ENCODE measurements around the gene ALKAL2.
A peak's percentile ranks its signal among the peaks of the same experiment; 100 is the strongest.

ALKAL2 gene

GRCh38 chr2:270861-271260 is 17.0 kb downstream of the ALKAL2 start:
- no peak for DNase-seq (ENCODE audit: low spot score)

GRCh38 chr2:269356-270030 is 18.4 kb downstream of the ALKAL2 start:
- no peak for DNase-seq (ENCODE audit: low spot score)

- no peak for DNase-seq (ENCODE audit: low spot score)
Measured at GRCh38 chr2:268323-268722, 19.6 kb downstream of the ALKAL2 start.

GRCh38 chr2:264493-265468 is 23.1 kb downstream of the ALKAL2 start, which contains the start of gene ACP1:
Gene ACP1 (plus strand): TSS chr2:264947. CDS start chr2:264965, 18 bp downstream.
- peak; percentile 97 for DNase-seq (ENCODE audit: low spot score)

GRCh38 chr2:263774-264492 is 24.0 kb downstream of the ALKAL2 start, which contains the start of gene SH3YL1:
Gene SH3YL1 (minus strand): TSS chr2:264032. CDS start chr2:263984, 48 bp downstream.
- DNase-seq (ENCODE audit: low spot score): peak; percentile 62

GRCh38 chr2:263022-263738 is 24.7 kb downstream of the ALKAL2 start:
- DNase-seq (ENCODE audit: low spot score): no peak

- no peak for DNase-seq (ENCODE audit: low spot score)
Measured at GRCh38 chr2:262117-262516, 25.8 kb downstream of the ALKAL2 start.

- no peak for DNase-seq (ENCODE audit: low spot score)
Measured at GRCh38 chr2:260507-261161, 27.3 kb downstream of the ALKAL2 start.

- no peak for DNase-seq (ENCODE audit: low spot score)
Measured at GRCh38 chr2:259789-260331, 28.0 kb downstream of the ALKAL2 start.

- DNase-seq (ENCODE audit: low spot score): no peak
Measured at GRCh38 chr2:258933-259332, 29.0 kb downstream of the ALKAL2 start.

GRCh38 chr2:257842-258241 is 30.0 kb downstream of the ALKAL2 start:
- no peak for DNase-seq (ENCODE audit: low spot score)

GRCh38 chr2:257429-257828 is 30.5 kb downstream of the ALKAL2 start:
- no peak for DNase-seq (ENCODE audit: low spot score)

- no peak for DNase-seq (ENCODE audit: low spot score)
Measured at GRCh38 chr2:256094-256493, 31.8 kb downstream of the ALKAL2 start.

GRCh38 chr2:255195-255594 is 32.7 kb downstream of the ALKAL2 start:
- no peak for DNase-seq (ENCODE audit: low spot score)

GRCh38 chr2:254241-254640 is 33.6 kb downstream of the ALKAL2 start:
- DNase-seq (ENCODE audit: low spot score): no peak

GRCh38 chr2:253202-253638 is 34.7 kb downstream of the ALKAL2 start:
- no peak for DNase-seq (ENCODE audit: low spot score)

GRCh38 chr2:252001-252602 is 35.8 kb downstream of the ALKAL2 start:
- DNase-seq (ENCODE audit: low spot score): no peak

- no peak for DNase-seq (ENCODE audit: low spot score)
Measured at GRCh38 chr2:249538-250042, 38.3 kb downstream of the ALKAL2 start.

GRCh38 chr2:248724-249123 is 39.2 kb downstream of the ALKAL2 start:
- DNase-seq (ENCODE audit: low spot score): no peak

GRCh38 chr2:246489-247144 is 41.3 kb downstream of the ALKAL2 start:
- peak; percentile 8 for DNase-seq (ENCODE audit: low spot score)
